Parathyroid adenoma (tissue), 2 donors: Measurements from ENCODE around the gene IL21.

ENCODE experiments used
- H2AFZ ChIP-seq: fragments of 300-600 bp; sonication (generic); one replicate; pipeline ENCODE4 v1.7.0; 2017; ENCODE audit warnings: antibody characterized with exemption, mild to moderate bottlenecking
- H3K27ac ChIP-seq: fragments of 300-600 bp; sonication (generic); one replicate; pipeline ENCODE4 v1.7.0; 2017
- H3K27me3 ChIP-seq: fragments of 300-600 bp; sonication (generic); one replicate; pipeline ENCODE4 v1.7.0; 2017; ENCODE audit warnings: low read length; ENCODE audit not compliant: control insufficient read depth, insufficient read depth
- H3K36me3 ChIP-seq: fragments of 300-600 bp; sonication (generic); one replicate; pipeline ENCODE4 v1.7.0; 2017; ENCODE audit warnings: low read length; ENCODE audit not compliant: control insufficient read depth, insufficient read depth
- H3K4me1 ChIP-seq: fragments of 300-600 bp; sonication (generic); one replicate; pipeline ENCODE4 v1.7.0; 2017; ENCODE audit warnings: control low read depth
- H3K4me2 ChIP-seq: fragments of 300-600 bp; sonication (generic); one replicate; pipeline ENCODE4 v1.7.0; 2017; ENCODE audit warnings: low read length
- H3K4me3 ChIP-seq: fragments of 300-600 bp; sonication (generic); one replicate; pipeline ENCODE4 v1.7.0; 2017; ENCODE audit warnings: low read depth, low read length
- H3K79me2 ChIP-seq: fragments of 300-600 bp; sonication (generic); one replicate; pipeline ENCODE4 v1.7.0; 2017; ENCODE audit warnings: control low read depth
- H3K9ac ChIP-seq: fragments of 300-600 bp; sonication (generic); one replicate; pipeline ENCODE4 v1.7.0; 2017; ENCODE audit warnings: mild to moderate bottlenecking
- H3K9me3 ChIP-seq: fragments of 300-600 bp; sonication (generic); one replicate; pipeline ENCODE4 v1.7.0; 2017; ENCODE audit warnings: low read length; ENCODE audit not compliant: control insufficient read depth
- CTCF ChIP-seq: fragments of 300-600 bp; sonication (generic); IDR thresholded peaks from one replicate; pipeline ENCODE4 v1.7.0; 2017; ENCODE audit warnings: antibody characterized with exemption, mild to moderate bottlenecking
- donor health status: primary hyperparathyroidism.

IL21 gene

GRCh38 chr4:122617597-122618593 is 3.0 kb downstream of the IL21 start:
- H3K27me3 ChIP-seq = peaks cover 2% of the 10 kb centered on the region
- no peaks in the 10 kb centered on the region for H3K4me1 ChIP-seq
- TF ChIP-seq CTCF = no peak
- no peak overlapping the region for H2AFZ ChIP-seq
- H3K4me3 ChIP-seq = no peak overlapping the region
- H3K79me2 ChIP-seq = no peaks in the 10 kb centered on the region
- H3K9me3 ChIP-seq = no peaks in the 10 kb centered on the region
- H3K4me2 ChIP-seq = no peak overlapping the region
- H3K27ac ChIP-seq = no peak overlapping the region
- no peak overlapping the region for H3K9ac ChIP-seq
- H3K36me3 ChIP-seq = no peaks in the 10 kb centered on the region

GRCh38 chr4:122616915-122617596 is 3.8 kb downstream of the IL21 start:
- no peak overlapping the region for H3K4me3 ChIP-seq
- no peak overlapping the region for H3K27ac ChIP-seq
- no peak overlapping the region for H2AFZ ChIP-seq
- H3K9me3 ChIP-seq = no peaks in the 10 kb centered on the region
- H3K79me2 ChIP-seq = no peaks in the 10 kb centered on the region
- no peaks in the 10 kb centered on the region for H3K36me3 ChIP-seq
- no peaks in the 10 kb centered on the region for H3K4me1 ChIP-seq
- peaks cover 2% of the 10 kb centered on the region for H3K27me3 ChIP-seq
- H3K4me2 ChIP-seq = no peak overlapping the region
- H3K9ac ChIP-seq = no peak overlapping the region
- TF ChIP-seq CTCF = no peak

- Histone ChIP-seq H3K4me1 (no peaks in the 10 kb centered on the region), H3K27ac (no peak overlapping the region), H3K27me3 (peaks cover 2% of the 10 kb centered on the region), H3K36me3 (no peaks in the 10 kb centered on the region), H3K79me2 (no peaks in the 10 kb centered on the region), H3K9me3 (no peaks in the 10 kb centered on the region), H3K4me3 (no peak overlapping the region), H3K9ac (no peak overlapping the region), H2AFZ (no peak overlapping the region), H3K4me2 (no peak overlapping the region)
- no peak for TF ChIP-seq CTCF
These were observed 6.2 kb downstream of the IL21 start for GRCh38 chr4:122614621-122615020.

GRCh38 chr4:122612540-122612939 is 8.3 kb downstream of the IL21 start:
- Histone ChIP-seq H3K27ac (no peak overlapping the region), H3K4me2 (no peak overlapping the region), H2AFZ (no peak overlapping the region), H3K27me3 (peaks cover 2% of the 10 kb centered on the region), H3K79me2 (no peaks in the 10 kb centered on the region), H3K9me3 (no peaks in the 10 kb centered on the region), H3K9ac (no peak overlapping the region), H3K4me1 (no peaks in the 10 kb centered on the region), H3K36me3 (no peaks in the 10 kb centered on the region), H3K4me3 (no peak overlapping the region)
- TF ChIP-seq CTCF = no peak
